ENCODE data around the gene KCNN1.
A peak's percentile ranks its signal among the peaks of the same experiment; 100 is the strongest.

The KCNN1 gene

DNA sequence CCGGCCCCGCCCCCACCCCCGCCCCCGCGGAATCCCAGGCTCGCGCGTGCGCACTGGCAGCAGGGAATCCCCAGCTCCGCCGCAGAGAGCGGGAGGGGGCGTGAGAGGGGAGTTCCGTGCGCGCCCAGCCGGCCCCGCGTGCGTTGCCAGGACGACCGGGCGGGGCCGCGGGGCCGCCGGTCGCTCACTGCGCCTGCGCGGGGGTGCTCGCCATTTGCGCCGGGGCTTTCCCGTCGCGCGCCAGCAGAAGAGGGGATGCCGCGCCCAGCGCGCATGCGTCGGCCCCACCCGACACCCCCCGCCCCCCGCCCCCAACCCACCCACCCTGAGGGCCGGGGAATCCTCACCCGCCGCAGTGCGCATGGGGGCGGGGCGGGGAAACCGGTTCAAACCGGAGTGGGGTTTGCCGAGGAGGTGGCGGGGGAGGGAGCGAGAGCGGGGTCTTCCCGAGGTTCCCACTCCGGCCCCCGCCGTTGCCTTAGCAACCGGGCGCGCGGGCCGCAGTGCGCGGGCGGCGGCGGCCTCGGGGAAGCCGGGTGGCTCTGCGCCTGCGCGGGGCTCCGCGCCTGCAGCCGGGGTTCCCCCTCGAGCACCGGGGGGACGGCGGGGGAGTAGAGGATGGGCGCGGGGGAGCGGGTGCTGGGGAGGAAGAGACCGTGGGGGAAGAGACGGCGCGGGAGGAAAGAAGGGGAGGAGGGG lies 18.9 kb upstream of the KCNN1 start:
- Histone ChIP-seq H3K4me1 (ENCODE audit: control insufficient read depth, insufficient read depth, low read length) (peaks cover 41% of the 10 kb centered on the region), H3K4me3 (ENCODE audit: insufficient read depth, low read depth, low read length) (peak overlapping the region; percentile 45), H3K9me3 (ENCODE audit: control insufficient read depth, low read length) (no peaks in the 10 kb centered on the region), H3K36me3 (ENCODE audit: control insufficient read depth, insufficient read depth, low read length) (peaks cover 5% of the 10 kb centered on the region), H3K27ac (ENCODE audit: insufficient read depth, low read depth, low read length, poor library complexity, severe bottlenecking) (peak overlapping the region; percentile 44), H3K27me3 (ENCODE audit: control insufficient read depth, insufficient read depth, low read length, poor library complexity, severe bottlenecking) (peaks cover 47% of the 10 kb centered on the region)
- 0 to 1% methylated on average over 80 to 85 of the region's 92 CpGs for WGBS, 2 experiments

DNA sequence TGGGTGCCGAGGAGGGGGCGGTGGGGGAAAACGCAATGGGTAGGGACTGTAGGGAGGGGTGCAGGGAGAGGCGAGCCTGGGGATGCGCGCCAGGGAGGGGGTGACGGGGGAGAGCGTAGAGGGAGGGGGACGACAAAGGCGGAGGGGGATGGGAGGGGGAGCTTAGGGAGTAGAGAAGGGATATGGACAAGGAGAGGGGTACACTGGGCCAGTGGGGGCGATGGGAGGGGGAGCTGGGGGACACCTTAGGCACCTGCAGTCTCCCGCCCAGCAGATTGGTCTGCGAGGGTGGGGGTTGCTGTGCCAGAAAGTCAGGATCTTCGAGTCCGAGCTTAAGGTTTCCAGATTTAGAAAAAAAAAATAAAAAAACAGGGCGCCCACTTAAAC lies 18.4 kb upstream of the KCNN1 start:
- Histone ChIP-seq H3K9me3 (ENCODE audit: control insufficient read depth, low read length) (no peaks in the 10 kb centered on the region), H3K4me3 (ENCODE audit: insufficient read depth, low read depth, low read length) (peak overlapping the region; percentile 39), H3K4me1 (ENCODE audit: control insufficient read depth, insufficient read depth, low read length) (peaks cover 42% of the 10 kb centered on the region), H3K36me3 (ENCODE audit: control insufficient read depth, insufficient read depth, low read length) (peaks cover 2% of the 10 kb centered on the region), H3K27ac (ENCODE audit: insufficient read depth, low read depth, low read length, poor library complexity, severe bottlenecking) (peak overlapping the region; percentile 44), H3K27me3 (ENCODE audit: control insufficient read depth, insufficient read depth, low read length, poor library complexity, severe bottlenecking) (peaks cover 53% of the 10 kb centered on the region)
- WGBS, 2 experiments: 1% methylated on average over 16 of the region's 16 CpGs

DNA sequence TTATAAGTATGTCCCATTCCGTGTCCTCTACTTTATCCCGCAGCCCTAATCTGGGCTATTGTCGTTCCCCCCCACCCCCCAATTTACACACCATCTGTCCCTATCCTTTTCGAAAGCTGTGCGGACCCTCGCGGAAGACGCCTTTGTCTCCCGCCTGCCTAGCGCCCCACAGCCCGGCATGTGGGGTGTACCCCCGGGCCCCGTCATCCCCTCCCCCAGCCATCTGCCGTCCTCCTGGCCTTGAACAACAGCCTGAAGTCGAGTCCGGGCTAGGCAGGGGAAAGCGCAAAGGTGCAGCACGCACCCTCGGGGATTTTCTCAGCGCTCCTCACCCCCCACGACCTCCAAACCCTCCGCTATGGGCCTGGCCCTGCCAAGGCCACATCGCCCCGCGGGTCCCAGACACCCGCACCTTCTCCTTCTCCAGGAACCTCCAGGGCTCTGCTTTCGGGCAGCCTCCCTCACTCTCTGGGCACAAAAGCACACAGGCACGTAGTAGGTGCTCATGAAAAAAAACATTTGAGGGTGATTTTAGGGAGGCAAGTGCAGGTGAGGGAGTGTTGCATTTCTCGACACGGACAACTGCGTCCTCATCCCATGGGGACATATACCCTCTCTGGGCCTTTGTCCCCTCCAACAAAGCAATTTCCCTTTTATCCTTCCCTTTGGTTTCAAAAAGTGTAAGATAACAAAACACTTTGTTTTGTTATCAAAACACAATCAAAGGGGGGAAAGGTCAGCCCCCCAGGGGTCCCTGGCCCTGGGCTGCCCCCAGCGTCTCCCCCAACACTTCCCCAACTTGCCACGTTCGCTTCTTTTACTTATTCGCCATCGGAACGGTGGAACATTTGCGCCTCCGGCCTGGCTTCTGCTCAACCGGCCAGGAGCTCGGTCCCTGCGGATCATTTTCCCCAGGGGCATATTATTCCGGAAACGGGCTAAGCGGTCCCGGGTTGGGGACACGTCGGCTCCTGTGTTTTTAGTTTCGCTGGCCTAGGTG lies 17.7 kb upstream of the KCNN1 start:
- peaks cover 60% of the 10 kb centered on the region for H3K27me3 ChIP-seq (ENCODE audit: control insufficient read depth, insufficient read depth, low read length, poor library complexity, severe bottlenecking)
- peak overlapping the region; percentile 39 for H3K4me3 ChIP-seq (ENCODE audit: insufficient read depth, low read depth, low read length)

DNA sequence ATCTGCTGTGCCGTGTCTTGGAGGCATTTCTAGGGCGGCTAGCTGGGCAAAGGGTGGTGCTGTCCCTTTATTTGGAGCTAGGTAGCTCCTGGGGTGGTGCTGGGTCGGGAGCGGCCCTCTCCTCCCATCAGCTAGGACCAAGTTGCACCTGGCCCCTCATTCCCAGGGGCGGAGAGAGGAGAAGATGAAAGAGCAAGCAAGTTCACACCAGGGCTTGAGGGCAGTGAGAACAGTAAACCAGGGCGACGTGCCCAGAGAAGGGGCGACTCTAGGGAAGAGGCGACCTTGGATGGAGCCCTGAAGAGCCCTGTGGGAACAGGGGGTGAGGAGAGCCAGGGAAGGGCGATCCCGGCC lies 17.0 kb upstream of the KCNN1 start:
- no peak overlapping the region for H3K27ac ChIP-seq (ENCODE audit: insufficient read depth, low read depth, low read length, poor library complexity, severe bottlenecking)
- no peak overlapping the region for H3K4me3 ChIP-seq (ENCODE audit: insufficient read depth, low read depth, low read length)
- H3K27me3 ChIP-seq (ENCODE audit: control insufficient read depth, insufficient read depth, low read length, poor library complexity, severe bottlenecking): peaks cover 63% of the 10 kb centered on the region
- H3K36me3 ChIP-seq (ENCODE audit: control insufficient read depth, insufficient read depth, low read length): no peaks in the 10 kb centered on the region
- peaks cover 42% of the 10 kb centered on the region for H3K4me1 ChIP-seq (ENCODE audit: control insufficient read depth, insufficient read depth, low read length)
- 2% methylated on average over 11 of the region's 11 CpGs for WGBS, 2 experiments
- H3K9me3 ChIP-seq (ENCODE audit: control insufficient read depth, low read length): no peaks in the 10 kb centered on the region

More for the DNA sequence above, 17.7 kb upstream of the KCNN1 start:
- Histone ChIP-seq H3K36me3 (ENCODE audit: control insufficient read depth, insufficient read depth, low read length) (no peaks in the 10 kb centered on the region), H3K9me3 (ENCODE audit: control insufficient read depth, low read length) (no peaks in the 10 kb centered on the region), H3K27ac (ENCODE audit: insufficient read depth, low read depth, low read length, poor library complexity, severe bottlenecking) (no peak overlapping the region), H3K4me1 (ENCODE audit: control insufficient read depth, insufficient read depth, low read length) (peaks cover 42% of the 10 kb centered on the region)
- 1 to 2% methylated on average over 49 of the region's 49 CpGs for WGBS, 2 experiments

DNA sequence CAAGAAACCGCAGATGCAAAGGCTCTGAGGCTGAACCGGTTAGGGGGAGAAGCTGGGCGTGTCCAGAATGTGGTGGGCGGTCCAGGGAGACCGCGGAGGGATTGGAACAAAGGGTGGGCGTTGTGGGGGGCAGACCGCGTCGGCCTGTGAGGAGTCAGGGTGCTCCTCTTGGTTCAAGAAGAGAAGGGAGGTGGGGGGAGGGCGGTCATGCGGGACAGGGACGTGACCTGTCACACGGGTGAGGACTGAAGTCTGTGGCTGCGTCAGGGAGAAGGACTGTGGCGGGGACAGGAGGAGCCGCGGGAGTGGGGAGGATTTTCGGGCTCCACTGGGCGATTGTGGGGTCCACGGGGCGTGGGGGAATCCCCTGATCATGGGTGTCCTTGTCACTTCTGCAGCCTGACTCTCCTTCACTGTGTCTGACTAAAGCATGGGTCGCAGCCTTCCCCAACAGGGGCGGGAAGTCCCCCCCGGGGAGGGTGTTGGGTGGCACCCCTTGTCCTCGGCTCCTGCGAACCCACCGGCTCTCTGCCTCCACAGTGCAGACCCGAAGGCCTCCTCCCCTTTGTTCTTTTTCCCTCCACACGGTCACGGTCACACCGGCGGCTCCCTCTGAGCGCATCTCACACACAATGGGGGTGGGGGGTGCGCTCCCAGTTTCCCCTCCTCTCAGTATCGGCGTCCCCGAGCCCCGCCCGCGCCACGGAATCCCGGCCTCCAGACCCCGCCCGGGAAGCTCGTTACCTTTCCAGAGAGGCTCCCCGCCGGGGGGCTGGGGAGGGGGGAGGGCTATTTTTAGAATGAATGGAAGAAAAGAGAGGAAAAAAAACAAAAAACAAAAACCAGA lies 16.4 kb upstream of the KCNN1 start:
- peaks cover 42% of the 10 kb centered on the region for H3K4me1 ChIP-seq (ENCODE audit: control insufficient read depth, insufficient read depth, low read length)

DNA sequence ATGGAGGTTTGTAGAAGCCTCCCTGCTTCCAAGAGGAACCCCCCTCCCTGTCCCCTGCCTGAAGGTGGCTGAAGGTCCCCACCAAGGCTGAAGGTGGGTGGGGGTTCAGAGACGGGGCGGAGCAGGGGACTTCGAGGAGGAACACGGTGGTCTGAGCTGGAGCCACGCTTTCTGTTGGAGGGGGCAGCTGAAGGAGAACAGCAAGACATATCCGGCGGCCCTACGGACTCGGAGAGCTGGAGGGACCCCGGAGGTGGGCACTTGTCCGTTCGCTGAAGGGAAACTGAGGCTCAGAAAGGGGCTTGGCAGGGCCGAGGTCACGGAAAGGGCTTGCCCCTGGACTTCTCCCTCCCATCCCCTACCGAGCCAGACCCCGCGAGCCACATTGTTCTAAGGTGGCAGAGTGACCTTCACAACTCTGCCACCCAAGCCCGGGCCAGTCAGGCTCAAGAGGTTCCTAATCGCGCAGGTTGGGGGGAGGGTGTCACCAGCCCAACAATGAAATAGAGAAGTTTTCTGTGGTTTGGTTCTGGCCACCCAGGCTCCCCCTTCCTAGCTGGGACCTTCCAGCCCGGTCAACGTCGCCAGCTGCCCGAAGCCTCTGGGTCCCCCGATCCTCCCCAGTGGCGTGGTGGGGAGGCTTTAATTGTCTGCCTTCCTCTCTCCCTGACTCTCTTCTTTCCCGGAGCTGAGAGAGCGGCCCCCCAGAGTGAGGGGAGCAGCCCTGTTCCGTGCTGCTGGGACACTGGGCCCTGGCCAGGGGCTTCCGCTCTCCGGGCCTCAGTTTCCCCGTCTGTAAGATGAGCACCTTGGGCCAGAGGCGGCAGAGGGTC lies 15.5 kb upstream of the KCNN1 start:
- WGBS, 2 experiments: 1% methylated on average over 33 of the region's 33 CpGs
- H3K4me1 ChIP-seq (ENCODE audit: control insufficient read depth, insufficient read depth, low read length): peaks cover 42% of the 10 kb centered on the region
- peaks cover 63% of the 10 kb centered on the region for H3K27me3 ChIP-seq (ENCODE audit: control insufficient read depth, insufficient read depth, low read length, poor library complexity, severe bottlenecking)

More for the DNA sequence above, 16.4 kb upstream of the KCNN1 start:
- Histone ChIP-seq H3K36me3 (ENCODE audit: control insufficient read depth, insufficient read depth, low read length) (no peaks in the 10 kb centered on the region), H3K4me3 (ENCODE audit: insufficient read depth, low read depth, low read length) (no peak overlapping the region), H3K27ac (ENCODE audit: insufficient read depth, low read depth, low read length, poor library complexity, severe bottlenecking) (no peak overlapping the region), H3K9me3 (ENCODE audit: control insufficient read depth, low read length) (no peaks in the 10 kb centered on the region), H3K27me3 (ENCODE audit: control insufficient read depth, insufficient read depth, low read length, poor library complexity, severe bottlenecking) (peaks cover 63% of the 10 kb centered on the region)
- WGBS, 2 experiments: 1% methylated on average over 48 of the region's 48 CpGs

DNA sequence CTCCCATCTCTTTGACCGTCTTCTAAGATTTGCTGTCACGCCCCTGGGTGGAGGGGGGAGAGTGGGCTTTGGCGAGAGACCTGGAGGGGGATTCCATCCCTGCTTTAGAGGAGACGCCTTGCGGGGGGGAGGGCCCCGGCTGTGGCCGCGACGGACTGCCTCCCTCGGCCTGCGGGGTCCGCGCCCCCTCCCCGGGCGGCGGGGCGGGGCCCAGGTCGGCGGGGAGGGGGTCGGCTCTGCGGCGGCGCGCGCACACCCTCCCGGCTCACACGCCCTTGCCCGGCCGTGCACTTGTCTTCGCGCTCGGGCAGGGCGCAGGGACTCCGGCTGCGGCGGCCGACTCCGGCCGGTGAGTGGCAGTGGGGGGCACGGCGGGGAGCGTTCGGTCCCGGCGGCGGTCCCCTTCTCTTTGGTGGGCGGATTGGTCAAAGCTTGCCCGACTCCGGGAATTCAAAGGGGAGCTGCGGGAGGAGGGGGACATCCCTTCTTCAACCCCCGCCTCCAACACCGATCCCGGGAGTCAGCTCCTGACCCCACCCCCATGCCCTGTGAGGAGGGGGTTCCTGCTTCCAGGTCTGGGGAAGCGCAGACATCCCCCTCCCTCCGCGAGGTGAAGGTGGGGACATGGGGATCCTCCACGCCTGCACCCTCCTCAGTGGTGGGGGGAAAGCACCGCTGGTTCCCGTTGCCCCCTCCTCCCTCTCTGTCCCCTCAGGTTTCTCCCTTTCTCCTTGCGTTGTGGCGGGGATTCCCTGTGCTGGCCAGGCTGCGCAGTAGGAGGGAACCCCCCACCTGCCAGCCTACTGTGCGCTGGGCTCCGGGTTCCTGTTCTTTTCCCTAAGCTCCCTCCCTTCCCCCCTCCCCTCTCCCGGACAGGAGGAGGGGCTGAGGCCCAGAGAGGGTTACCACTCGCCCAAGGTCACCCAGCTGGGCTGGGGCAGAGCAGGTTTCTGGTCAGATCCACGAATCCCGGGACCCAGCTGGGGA lies 14.6 kb upstream of the KCNN1 start:
- H3K4me1 ChIP-seq (ENCODE audit: control insufficient read depth, insufficient read depth, low read length): peaks cover 42% of the 10 kb centered on the region
- H3K27me3 ChIP-seq (ENCODE audit: control insufficient read depth, insufficient read depth, low read length, poor library complexity, severe bottlenecking): peaks cover 63% of the 10 kb centered on the region
- 1% methylated on average over 68 of the region's 68 CpGs for WGBS, 2 experiments
- peak overlapping the region; percentile 29 for H3K4me3 ChIP-seq (ENCODE audit: insufficient read depth, low read depth, low read length)
- H3K9me3 ChIP-seq (ENCODE audit: control insufficient read depth, low read length): no peaks in the 10 kb centered on the region
- no peaks in the 10 kb centered on the region for H3K36me3 ChIP-seq (ENCODE audit: control insufficient read depth, insufficient read depth, low read length)
- no peak overlapping the region for H3K27ac ChIP-seq (ENCODE audit: insufficient read depth, low read depth, low read length, poor library complexity, severe bottlenecking)

More for the DNA sequence above, 15.5 kb upstream of the KCNN1 start:
- Histone ChIP-seq H3K27ac (ENCODE audit: insufficient read depth, low read depth, low read length, poor library complexity, severe bottlenecking) (no peak overlapping the region), H3K4me3 (ENCODE audit: insufficient read depth, low read depth, low read length) (peak overlapping the region; percentile 29), H3K36me3 (ENCODE audit: control insufficient read depth, insufficient read depth, low read length) (no peaks in the 10 kb centered on the region), H3K9me3 (ENCODE audit: control insufficient read depth, low read length) (no peaks in the 10 kb centered on the region)

DNA sequence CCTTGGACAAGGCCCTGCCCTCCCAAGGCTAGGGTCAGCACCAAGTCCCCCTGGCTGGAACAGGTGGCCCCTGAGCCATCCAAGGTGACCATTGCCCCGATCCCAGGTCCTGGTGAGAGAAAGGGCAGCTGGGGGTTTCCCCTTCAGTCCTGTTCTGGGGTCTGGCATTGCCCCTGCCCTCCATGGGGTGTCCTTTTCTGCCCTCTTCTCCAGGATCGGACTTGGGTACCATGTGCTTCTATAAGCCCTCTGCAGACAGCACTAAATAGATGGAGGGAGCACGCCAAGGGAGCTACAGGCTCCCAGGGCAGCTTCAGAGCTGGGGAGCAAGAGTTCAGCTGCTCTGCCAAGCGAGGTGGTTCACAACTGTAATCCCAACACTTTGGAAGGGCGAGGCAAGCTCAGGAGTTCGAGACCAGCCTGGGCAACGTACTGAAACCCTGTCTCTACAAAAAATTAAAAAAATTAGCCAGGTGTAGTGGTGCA lies 13.5 kb upstream of the KCNN1 start:
- no peaks in the 10 kb centered on the region for H3K9me3 ChIP-seq (ENCODE audit: control insufficient read depth, low read length)
- H3K27ac ChIP-seq (ENCODE audit: insufficient read depth, low read depth, low read length, poor library complexity, severe bottlenecking): no peak overlapping the region
- H3K4me3 ChIP-seq (ENCODE audit: insufficient read depth, low read depth, low read length): no peak overlapping the region
- WGBS, 2 experiments: 63 to 73% methylated on average over 7 of the region's 7 CpGs
- peaks cover 62% of the 10 kb centered on the region for H3K27me3 ChIP-seq (ENCODE audit: control insufficient read depth, insufficient read depth, low read length, poor library complexity, severe bottlenecking)
- H3K36me3 ChIP-seq (ENCODE audit: control insufficient read depth, insufficient read depth, low read length): no peaks in the 10 kb centered on the region
- H3K4me1 ChIP-seq (ENCODE audit: control insufficient read depth, insufficient read depth, low read length): peaks cover 42% of the 10 kb centered on the region
